Measurements from ENCODE around the gene ATP10D. TPM values are rescaled to one million over a fixed set of nuclear protein-coding genes. Genes with fewer than 3 reads are reported as not detected.

ATP10D gene
- total RNA-seq, 2 experiments from 2014 or later = 4.1 to 4.7 TPM

DNA sequence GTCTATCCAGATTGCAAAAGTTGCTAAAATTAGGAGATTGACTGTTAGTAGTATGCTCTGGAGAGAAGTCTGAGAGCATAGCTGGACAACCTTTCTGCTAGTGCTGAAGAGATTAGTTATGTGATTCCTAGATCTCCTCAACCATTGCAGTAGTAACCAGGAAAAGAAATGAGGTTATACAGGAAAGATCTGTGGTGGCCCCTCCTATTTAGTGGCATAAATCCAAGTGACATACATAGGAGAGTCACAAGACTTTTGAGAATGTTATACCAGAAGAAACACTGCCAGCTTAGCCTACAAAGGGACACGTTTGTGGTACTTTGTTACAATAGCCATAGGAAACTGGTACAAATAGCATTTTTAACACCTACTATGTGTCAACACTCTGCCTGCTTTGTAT lies 105.2 kb downstream of the ATP10D start:
- intact Hi-C loops (cut with micrococcal nuclease) = no loop called here
- Mint-ChIP-seq H3K4me1 (ENCODE audit: low read depth) (no peaks in the 10 kb centered on the region), H3K27me3 (no peaks in the 10 kb centered on the region), H3K4me3 (no peak overlapping the region), H3K27ac (no peak overlapping the region), H3K9me3 (peaks cover 7% of the 10 kb centered on the region), H3K36me3 (ENCODE audit: low read depth) (peaks cover 23% of the 10 kb centered on the region)
- ATAC-seq = no peak
- no peak for DNase-seq
- ChIA-PET POLR2A (no interaction called here), CTCF (interaction anchor here (2.6 kb wide), 1 partner anchor 26 kb away, joined by 8 read pairs; no protein-coding TSS in a partner anchor)
- TF ChIP-seq, protein P1, sequence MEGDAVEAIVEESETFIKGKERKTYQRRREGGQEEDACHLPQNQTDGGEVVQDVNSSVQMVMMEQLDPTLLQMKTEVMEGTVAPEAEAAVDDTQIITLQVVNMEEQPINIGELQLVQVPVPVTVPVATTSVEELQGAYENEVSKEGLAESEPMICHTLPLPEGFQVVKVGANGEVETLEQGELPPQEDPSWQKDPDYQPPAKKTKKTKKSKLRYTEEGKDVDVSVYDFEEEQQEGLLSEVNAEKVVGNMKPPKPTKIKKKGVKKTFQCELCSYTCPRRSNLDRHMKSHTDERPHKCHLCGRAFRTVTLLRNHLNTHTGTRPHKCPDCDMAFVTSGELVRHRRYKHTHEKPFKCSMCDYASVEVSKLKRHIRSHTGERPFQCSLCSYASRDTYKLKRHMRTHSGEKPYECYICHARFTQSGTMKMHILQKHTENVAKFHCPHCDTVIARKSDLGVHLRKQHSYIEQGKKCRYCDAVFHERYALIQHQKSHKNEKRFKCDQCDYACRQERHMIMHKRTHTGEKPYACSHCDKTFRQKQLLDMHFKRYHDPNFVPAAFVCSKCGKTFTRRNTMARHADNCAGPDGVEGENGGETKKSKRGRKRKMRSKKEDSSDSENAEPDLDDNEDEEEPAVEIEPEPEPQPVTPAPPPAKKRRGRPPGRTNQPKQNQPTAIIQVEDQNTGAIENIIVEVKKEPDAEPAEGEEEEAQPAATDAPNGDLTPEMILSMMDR (IDR thresholded peaks at IDR 0.05) = no peak

DNA sequence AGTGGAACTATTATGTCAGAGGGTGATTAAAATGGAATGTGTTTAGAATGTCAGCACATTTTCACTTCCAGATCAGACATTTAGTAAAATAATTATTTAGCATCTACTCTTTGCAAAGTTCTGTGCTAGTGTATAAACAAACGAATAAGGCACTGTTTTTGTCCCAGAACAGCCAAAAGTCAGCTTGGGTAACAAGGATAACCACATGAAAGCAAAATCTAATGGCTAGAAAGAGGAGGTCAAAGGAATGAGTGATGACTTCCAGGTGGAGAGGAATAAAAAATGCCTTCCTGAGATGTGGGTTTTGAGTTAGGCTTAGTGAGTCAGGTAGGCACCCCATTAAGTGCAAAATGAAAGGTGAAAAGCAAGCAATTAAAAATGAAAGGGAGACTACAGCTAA lies 112.6 kb downstream of the ATP10D start:
- no peaks in the 10 kb centered on the region for H3K9me3 Mint-ChIP-seq
- ATAC-seq (no peak), DNase-seq (no peak)
- TF ChIP-seq, protein P1 (IDR thresholded peaks at IDR 0.05) = no peak
- CTCF ChIA-PET = no interaction called here
- no peaks in the 10 kb centered on the region for H3K4me1 Mint-ChIP-seq (ENCODE audit: low read depth)
- no peak overlapping the region for H3K27ac Mint-ChIP-seq
- no peak overlapping the region for H3K4me3 Mint-ChIP-seq
- H3K27me3 Mint-ChIP-seq = no peaks in the 10 kb centered on the region
- POLR2A ChIA-PET = no interaction called here
- intact Hi-C loops (cut with micrococcal nuclease) = no loop called here
- no peaks in the 10 kb centered on the region for H3K36me3 Mint-ChIP-seq (ENCODE audit: low read depth)

GRCh38 chr4:47598320-47598719 lies 113.2 kb downstream of the ATP10D start:
- no peaks in the 10 kb centered on the region for H3K4me1 Mint-ChIP-seq (ENCODE audit: low read depth)
- DNase-seq (no peak), ATAC-seq (no peak)
- intact Hi-C loops (cut with micrococcal nuclease) = no loop called here
- no peak overlapping the region for H3K4me3 Mint-ChIP-seq
- ChIA-PET POLR2A (no interaction called here), CTCF (no interaction called here)
- TF ChIP-seq, protein P1 (IDR thresholded peaks at IDR 0.05) = no peak
- H3K27ac Mint-ChIP-seq = no peak overlapping the region
- no peaks in the 10 kb centered on the region for H3K9me3 Mint-ChIP-seq
- no peaks in the 10 kb centered on the region for H3K27me3 Mint-ChIP-seq
- no peaks in the 10 kb centered on the region for H3K36me3 Mint-ChIP-seq (ENCODE audit: low read depth)

DNA sequence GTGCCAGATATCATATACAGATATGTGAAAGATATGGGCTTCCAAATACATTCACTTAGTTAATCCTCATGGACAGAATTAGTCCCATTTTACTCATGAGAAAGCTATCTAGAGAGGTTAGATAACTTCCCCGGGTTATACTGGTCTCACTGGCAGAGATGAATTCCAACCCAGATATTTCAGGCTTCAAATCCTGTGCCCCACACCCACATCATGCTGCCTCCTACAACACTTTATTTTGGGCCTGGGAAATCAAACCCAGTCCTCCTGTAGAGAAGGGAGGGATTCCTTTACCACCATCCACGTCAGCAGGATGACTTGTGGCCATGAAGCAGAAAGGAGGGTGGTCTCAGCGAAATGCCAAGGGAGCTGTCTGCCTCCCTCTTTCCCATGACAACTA lies 113.8 kb downstream of the ATP10D start:
- TF ChIP-seq, protein P1 (IDR thresholded peaks at IDR 0.05) = no peak
- no peaks in the 10 kb centered on the region for H3K9me3 Mint-ChIP-seq
- DNase-seq = no peak
- no peaks in the 10 kb centered on the region for H3K27me3 Mint-ChIP-seq
- H3K27ac Mint-ChIP-seq = no peak overlapping the region
- ChIA-PET CTCF (no interaction called here), POLR2A (no interaction called here)
- intact Hi-C loops (cut with micrococcal nuclease) = no loop called here
- H3K36me3 Mint-ChIP-seq (ENCODE audit: low read depth) = no peaks in the 10 kb centered on the region
- no peaks in the 10 kb centered on the region for H3K4me1 Mint-ChIP-seq (ENCODE audit: low read depth)
- no peak for ATAC-seq
- H3K4me3 Mint-ChIP-seq = no peak overlapping the region

DNA sequence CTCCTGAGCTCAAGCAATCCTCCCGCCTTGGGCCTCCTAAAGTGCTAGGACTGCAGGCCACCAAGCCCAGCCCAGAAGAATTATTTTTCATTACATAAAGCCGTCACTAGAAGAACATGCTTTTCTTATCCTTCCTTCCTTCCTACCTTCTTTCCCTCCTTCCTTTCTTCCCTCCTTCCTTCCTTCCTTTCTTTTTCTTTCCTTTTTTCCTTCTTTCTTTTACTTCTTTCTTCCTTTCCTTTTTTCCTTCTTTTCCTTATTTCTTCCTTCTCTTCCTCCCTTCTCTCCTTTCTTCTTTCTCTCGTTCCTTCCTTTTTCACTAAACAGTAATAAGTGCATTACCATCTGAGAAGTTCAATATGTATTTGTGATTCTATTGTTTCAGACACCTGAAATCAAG lies 121.4 kb downstream of the ATP10D start:
- no peak overlapping the region for H3K27ac Mint-ChIP-seq

More for the DNA sequence above, 121.4 kb downstream of the ATP10D start:
- ChIA-PET POLR2A (no interaction called here), CTCF (interaction anchor here (0.6 kb wide), 1 partner anchor 322 kb away, joined by 3 read pairs; no protein-coding TSS in a partner anchor)
- Mint-ChIP-seq H3K4me3 (no peak overlapping the region), H3K9me3 (no peaks in the 10 kb centered on the region), H3K36me3 (ENCODE audit: low read depth) (no peaks in the 10 kb centered on the region), H3K27me3 (no peaks in the 10 kb centered on the region), H3K4me1 (ENCODE audit: low read depth) (no peaks in the 10 kb centered on the region)
- intact Hi-C loops (cut with micrococcal nuclease) = no loop called here
- DNase-seq (no peak), ATAC-seq (no peak)
- TF ChIP-seq, protein P1 (IDR thresholded peaks at IDR 0.05) = no peak

Data from activated CD8-positive, alpha-beta T cell treated with anti-CD3 and anti-CD28 coated beads for 36 hours (primary cell).